SK-N-SH (cell line): Measurements from ENCODE around the gene ACSS1. TPM values are rescaled to one million over a fixed set of nuclear protein-coding genes. Genes with fewer than 3 reads are reported as not detected.

Source experiments
- CTCF ChIA-PET: fragments of 300-600, 350-600 bp; formaldehyde crosslinking; extraction: SDS; loops from one replicate; lab custom pipeline; 2021; lab: Yijun Ruan, JAX
- POLR2A ChIA-PET: fragments of 350-600 bp; sonication (Branson Sonifier 250); formaldehyde crosslinking; extraction: SDS; loops from one replicate; lab custom pipeline; 2020; ENCODE audit warnings: antibody characterized with exemption, inconsistent platforms; lab: Yijun Ruan, JAX
- DNase-seq: peaks from one replicate; pipeline ENCODE4 v3.0.0; 2012
- H2AFZ ChIP-seq: fragments of 200-600 bp; sonication (generic); 2 replicates; pipeline ENCODE4 v1.8.1; 2016; ENCODE audit warnings: antibody characterized with exemption, mild to moderate bottlenecking, low read depth
- H3F3A ChIP-seq: fragments of 200-600 bp; sonication (generic); replicated peaks from 2 replicates; pipeline ENCODE3; 2016; ENCODE audit warnings: antibody characterized with exemption, mild to moderate bottlenecking; ENCODE audit not compliant: insufficient read depth
- H3K27ac ChIP-seq, 2 experiments: fragments of 200-500 bp in 1 of 2; fragments of 200-600 bp in 1 of 2; sonication (Bioruptor generic) in 1 of 2; sonication (generic), shearing (Covaris generic) in 1 of 2; 2 replicates each; pipeline versions ENCODE4 v1.5.1 to v1.6.1; 2014 to 2016; ENCODE audit warnings: low read depth in 2 of 2, inconsistent platforms in 1 of 2, low read length in 1 of 2, mild to moderate bottlenecking in 1 of 2, mixed read lengths in 1 of 2
- H3K27me3 ChIP-seq: fragments of 200-600 bp; sonication (generic), shearing (Covaris generic); 2 replicates; pipeline ENCODE4 v1.6.1; 2016; ENCODE audit warnings: mixed run types; ENCODE audit not compliant: insufficient read depth
- H3K36me3 ChIP-seq, 2 experiments: fragments of 200-500 bp in 1 of 2; fragments of 200-600 bp in 1 of 2; sonication (Bioruptor generic) in 1 of 2; sonication (generic) in 1 of 2; replicated peaks in 1 of 2; 2 replicates each; pipeline versions ENCODE3 to v1.5.1; 2014 to 2016; ENCODE audit warnings: low read length in 1 of 2, mild to moderate bottlenecking in 1 of 2; ENCODE audit not compliant: insufficient read depth in 2 of 2, control insufficient read depth in 1 of 2
- H3K4me1 ChIP-seq, 2 experiments: fragments of 200-500 bp in 1 of 2; fragments of 200-600 bp in 1 of 2; sonication (Bioruptor generic) in 1 of 2; sonication (generic), shearing (Covaris generic) in 1 of 2; 2 replicates each; pipeline versions ENCODE4 v1.5.1 to v1.6.1; 2014 to 2016; ENCODE audit warnings: low read depth in 1 of 2, low read length in 1 of 2, mixed run types in 1 of 2; ENCODE audit not compliant: insufficient read depth in 2 of 2, control insufficient read depth in 1 of 2
- H3K4me2 ChIP-seq: fragments of 200-600 bp; sonication (generic), shearing (Covaris generic); 2 replicates; pipeline ENCODE4 v1.6.1; 2017; ENCODE audit warnings: mixed run types
- H3K4me3 ChIP-seq, 2 experiments: fragments of 200-500 bp in 1 of 2; fragments of 200-600 bp in 1 of 2; sonication (Bioruptor generic) in 1 of 2; sonication (generic), shearing (Covaris generic) in 1 of 2; 2 replicates each; pipeline versions ENCODE4 v1.5.1 to v1.8.1; 2014 to 2016; ENCODE audit warnings: low read depth in 2 of 2, inconsistent platforms in 1 of 2, low read length in 1 of 2, mild to moderate bottlenecking in 1 of 2, mixed read lengths in 1 of 2, moderate library complexity in 1 of 2
- H3K79me2 ChIP-seq: fragments of 200-600 bp; sonication (generic); 2 replicates; pipeline ENCODE4 v1.8.1; 2017; ENCODE audit warnings: mild to moderate bottlenecking; ENCODE audit not compliant: insufficient read depth
- H3K9ac ChIP-seq: fragments of 200-600 bp; sonication (generic); 2 replicates; pipeline ENCODE4 v1.6.1; 2017; ENCODE audit warnings: mixed run types
- H3K9me2 ChIP-seq: fragments of 200-600 bp; sonication (generic); 2 replicates; pipeline ENCODE4 v1.6.1; 2017; ENCODE audit warnings: mixed run types
- H3K9me3 ChIP-seq: fragments of 200-600 bp; sonication (generic); 2 replicates; pipeline ENCODE4 v1.6.1; 2017; ENCODE audit warnings: mixed run types, mild to moderate bottlenecking, moderate library complexity
- H4K20me1 ChIP-seq: fragments of 200-600 bp; sonication (generic); 2 replicates; pipeline ENCODE4 v1.6.1; 2017; ENCODE audit warnings: mild to moderate bottlenecking, mixed run types; ENCODE audit not compliant: insufficient read depth
- CHD2 ChIP-seq: fragments of 150-350 bp; IDR thresholded peaks from 2 replicates; pipeline ENCODE4 v1.6.1; 2018; ENCODE audit warnings: low read length; ENCODE audit not compliant: partially characterized antibody
- ELF1 ChIP-seq: IDR thresholded peaks from 2 replicates; pipeline ENCODE4 v1.4.0; 2012
- EP300 ChIP-seq, 2 experiments: IDR thresholded peaks; 2 replicates each; pipeline versions ENCODE4 v1.4.0 to v1.6.1; 2012; ENCODE audit warnings: borderline replicate concordance in 1 of 2, low read depth in 1 of 2, low read length in 1 of 2
- FOXM1 ChIP-seq: IDR thresholded peaks from 2 replicates; pipeline ENCODE4 v1.4.0; 2012; ENCODE audit warnings: low read depth, mild to moderate bottlenecking
- IRF3 ChIP-seq: fragments of 150-350 bp; IDR thresholded peaks from 2 replicates; pipeline ENCODE4 v1.6.1; 2016; ENCODE audit warnings: mild to moderate bottlenecking, low read depth, low read length
- JUND ChIP-seq: IDR thresholded peaks from 2 replicates; pipeline ENCODE4 v1.4.0; 2012
- NFIC ChIP-seq: IDR thresholded peaks from 2 replicates; pipeline ENCODE4 v1.4.0; 2012; ENCODE audit warnings: borderline replicate concordance
- NRF1 ChIP-seq: IDR thresholded peaks from 2 replicates; pipeline ENCODE4 v1.6.1; 2012; ENCODE audit warnings: low read depth, mild to moderate bottlenecking, low read length
- POLR2AphosphoS5 ChIP-seq: IDR thresholded peaks from 2 replicates; pipeline ENCODE4 v1.6.1; 2012; ENCODE audit warnings: low read depth, low read length
- RAD21 ChIP-seq: IDR thresholded peaks from 2 replicates; pipeline ENCODE4 v1.6.1; 2012; ENCODE audit warnings: mild to moderate bottlenecking, low read length
- RCOR1 ChIP-seq: fragments of 150-350 bp; IDR thresholded peaks from 2 replicates; pipeline ENCODE4 v1.6.1; 2017; ENCODE audit warnings: antibody characterized with exemption, low read length
- RFX5 ChIP-seq: IDR thresholded peaks from 2 replicates; pipeline ENCODE4 v1.6.1; 2012; ENCODE audit warnings: mild to moderate bottlenecking, improper control_type of control experiment, low read length
- RXRA ChIP-seq: IDR thresholded peaks from 2 replicates; pipeline ENCODE4 v1.4.0; 2012; ENCODE audit warnings: low read depth, mild to moderate bottlenecking, borderline replicate concordance
- SMC3 ChIP-seq: IDR thresholded peaks from 2 replicates; pipeline ENCODE4 v1.6.1; 2012; ENCODE audit warnings: low read depth, low read length, improper control_type of control experiment
- TCF12 ChIP-seq: IDR thresholded peaks from 2 replicates; pipeline ENCODE4 v1.4.0; 2012
- TEAD4 ChIP-seq: IDR thresholded peaks from 2 replicates; pipeline ENCODE4 v1.4.0; 2012; ENCODE audit warnings: mild to moderate bottlenecking, borderline replicate concordance; ENCODE audit not compliant: insufficient read depth
- USF2 ChIP-seq: fragments of 150-350 bp; IDR thresholded peaks from 2 replicates; pipeline ENCODE4 v1.6.1; 2017; ENCODE audit warnings: antibody characterized with exemption, low read length, low read depth, borderline replicate concordance
- YY1 ChIP-seq: IDR thresholded peaks from 2 replicates; pipeline ENCODE4 v1.4.0; 2012; ENCODE audit warnings: low read depth, mild to moderate bottlenecking
- ZBTB33 ChIP-seq: IDR thresholded peaks from 2 replicates; pipeline ENCODE4 v1.4.0; 2012; ENCODE audit warnings: low read depth, borderline replicate concordance
- WGBS: methylation state at CpG from one replicate; pipeline ENCODE4 v1.1.6; 2017; ENCODE audit warnings: low lambda C conversion rate; 5-methylcytosine and 5-hydroxymethylcytosine counted together
- polyA plus RNA-seq, 3 experiments: library from polyadenylated mRNA; depleted of rRNA; stranded (reverse); fragments of >200 nt; gene quantifications; 2 replicates each; pipeline ENCODE4 v1.2.3, GENCODE V29; 2012

ACSS1 gene
- polyA plus RNA-seq, 1 of the 3 experiments (the other 2 are of a cell fraction), result 2.0 TPM

- 86% methylated on average over 23 of the region's 29 CpGs for WGBS
Measured at GRCh38 chr20:25032478-25033264, 25.3 kb downstream of the ACSS1 start.

GRCh38 chr20:25032065-25032477, 25.9 kb downstream of the ACSS1 start:
- H3K4me2 ChIP-seq, result no peak overlapping the region
- no peaks in the 10 kb centered on the region for H3K79me2 ChIP-seq
- no peaks in the 10 kb centered on the region for H3K9me2 ChIP-seq
- H3K4me1 ChIP-seq, result peaks cover 0 to 6% of the 10 kb centered on the region in 2 experiments; a peak in 1 of 4 replicates
- H3K4me3 ChIP-seq, result no peak overlapping the region
- no peak for DNase-seq
- WGBS, result 91% methylated on average over 15 of the region's 16 CpGs
- no peaks in the 10 kb centered on the region for H4K20me1 ChIP-seq
- ChIA-PET POLR2A (no interaction called here), CTCF (interaction anchor here (0.9 kb wide), 1 partner anchor 9 kb away, joined by 3 read pairs; no protein-coding TSS in a partner anchor)
- H3K27me3 ChIP-seq, result no peaks in the 10 kb centered on the region
- H3K9ac ChIP-seq, result no peak overlapping the region
- no peaks in the 10 kb centered on the region for H3K9me3 ChIP-seq
- no peak overlapping the region for H3K27ac ChIP-seq
- no peaks in the 10 kb centered on the region for H3F3A ChIP-seq
- H2AFZ ChIP-seq, result no peak overlapping the region
- no peaks in the 10 kb centered on the region for H3K36me3 ChIP-seq
- TF ChIP-seq RFX5 (no peak), POLR2AphosphoS5 (no peak), NRF1 (no peak), ZBTB33 (no peak), EP300 (IDR thresholded peaks at IDR 0.05; ENCODE audit: borderline replicate concordance in 1 of 2, low read depth in 1 of 2, low read length in 1 of 2) (no peak), ELF1 (no peak), JUND (no peak), TEAD4 (no peak), CHD2 (no peak), YY1 (no peak), SMC3 (no peak), IRF3 (no peak), RXRA (no peak), USF2 (no peak), TCF12 (no peak)

More at GRCh38 chr20:25032478-25033264, 25.3 kb downstream of the ACSS1 start:
- Histone ChIP-seq H3K9me2 (no peaks in the 10 kb centered on the region), H3K27me3 (no peaks in the 10 kb centered on the region), H3K79me2 (no peaks in the 10 kb centered on the region), H2AFZ (no peak overlapping the region), H3K4me1 (peaks cover 0 to 6% of the 10 kb centered on the region in 2 experiments; a peak in 1 of 4 replicates), H4K20me1 (no peaks in the 10 kb centered on the region), H3K4me3 (no peak overlapping the region), H3K4me2 (no peak overlapping the region), H3K9me3 (no peaks in the 10 kb centered on the region), H3K9ac (no peak overlapping the region), H3K36me3 (no peaks in the 10 kb centered on the region), H3F3A (no peaks in the 10 kb centered on the region), H3K27ac (no peak overlapping the region)
- POLR2A ChIA-PET, result no interaction called here
- CTCF ChIA-PET, result interaction anchor here (1.2 to 2.0 kb wide), 2 partner anchors 30 to 38 kb away, joined by 3 to 4 read pairs; no protein-coding TSS in a partner anchor
- TF ChIP-seq SMC3 (no peak), RAD21 (no peak), FOXM1 (no peak), IRF3 (no peak), TCF12 (no peak), NFIC (no peak), USF2 (no peak), RCOR1 (no peak)
- no peak for DNase-seq
